Activated T-helper 2 cell treated with anti-CD3 and anti-CD28 coated beads, Interferon-gamma antibody, Interleukin-2, Interleukin-4, amounts not matched to agents 10 μg/mL and 5 μg/mL and 100 μg/mL, durations not matched to agents 14 hours and 24 hours and 36 hours (primary cell): ENCODE results near the gene TGIF1. TPM values are rescaled to one million over a fixed set of nuclear protein-coding genes. Genes with fewer than 3 reads are reported as not detected.
"Not testable (repeated sequence)": the region's sequence is repeated elsewhere in the genome, so short reads cannot be mapped to it uniquely, and the experiment has no call there.

Experiments used
- DNase-seq: peaks from one replicate; pipeline ENCODE4 v3.0.0; 2021; ENCODE audit warnings: low spot score
- H3K27ac Mint-ChIP-seq: one replicate; pipeline ENCODE4 v1.8.0; 2021; ENCODE audit warnings: mixed read lengths
- H3K27me3 Mint-ChIP-seq: one replicate; pipeline ENCODE4 v1.8.0; 2021; ENCODE audit warnings: low read depth, mixed read lengths
- H3K36me3 Mint-ChIP-seq: one replicate; pipeline ENCODE4 v1.8.0; 2021; ENCODE audit warnings: low read depth, mixed read lengths
- H3K4me1 Mint-ChIP-seq: one replicate; pipeline ENCODE4 v1.8.0; 2021; ENCODE audit warnings: low read depth, mixed read lengths
- H3K4me3 Mint-ChIP-seq: one replicate; pipeline ENCODE4 v1.8.0; 2021; ENCODE audit warnings: low read depth, mild to moderate bottlenecking, moderate library complexity, mixed read lengths
- H3K9me3 Mint-ChIP-seq: one replicate; pipeline ENCODE4 v1.8.0; 2021; ENCODE audit warnings: mixed read lengths
- intact Hi-C: fragments of 100-400 bp; cut with micrococcal nuclease; formaldehyde crosslinking; loops from one replicate; pipeline ENCODE4 v1.15.1; 2023
- total RNA-seq: library from RNA; stranded (reverse); gene quantifications from 2 replicates; pipeline ENCODE4 v1.2.3, GENCODE V29; 2022

TGIF1 gene
- 53.4 and 53.5 TPM in 2 replicates for total RNA-seq

- Mint-ChIP-seq H3K27me3 (no peaks in the 10 kb centered on the region), H3K9me3 (no peaks in the 10 kb centered on the region), H3K36me3 (peaks cover 36% of the 10 kb centered on the region), H3K4me3 (peak within 1 kb of the TSS; percentile 89), H3K4me1 (peaks cover 37% of the 10 kb centered on the region), H3K27ac (peak within 1 kb of the TSS; percentile 97)
- intact Hi-C loops, result loop anchor here (5.0 kb wide), 1 partner anchor 1847 kb away; the partner anchor contains the start of gene ZBTB14
- peak; percentile 50 for DNase-seq
Observed at GRCh38 chr18:3450012-3450798, at the start of gene TGIF1. TGIF1 (plus strand) TSS chr18:3450172; CDS start chr18:3450490, 318 bp downstream.

GRCh38 chr18:3400567-3401296 lies 49.2 kb upstream of the TGIF1 start:
- peaks cover 3% of the 10 kb centered on the region for H3K4me1 Mint-ChIP-seq
- no peak overlapping the region for H3K4me3 Mint-ChIP-seq
- H3K9me3 Mint-ChIP-seq, result no peaks in the 10 kb centered on the region
- no peaks in the 10 kb centered on the region for H3K27me3 Mint-ChIP-seq
- no peak for DNase-seq
- H3K27ac Mint-ChIP-seq, result no peak overlapping the region
- H3K36me3 Mint-ChIP-seq, result no peaks in the 10 kb centered on the region
- intact Hi-C loops, result no loop called here

GRCh38 chr18:3401669-3402620 lies 48.0 kb upstream of the TGIF1 start:
- no peak for DNase-seq
- peaks cover 3% of the 10 kb centered on the region for H3K4me1 Mint-ChIP-seq
- no peak overlapping the region for H3K4me3 Mint-ChIP-seq
- no peaks in the 10 kb centered on the region for H3K9me3 Mint-ChIP-seq
- H3K36me3 Mint-ChIP-seq, result no peaks in the 10 kb centered on the region
- H3K27me3 Mint-ChIP-seq, result no peaks in the 10 kb centered on the region
- intact Hi-C loops, result no loop called here
- H3K27ac Mint-ChIP-seq, result no peak overlapping the region

GRCh38 chr18:3402982-3403451 lies 47.0 kb upstream of the TGIF1 start:
- no peaks in the 10 kb centered on the region for H3K27me3 Mint-ChIP-seq

GRCh38 chr18:3405713-3406112 lies 44.3 kb upstream of the TGIF1 start:
- Mint-ChIP-seq H3K4me1 (peaks cover 3% of the 10 kb centered on the region), H3K9me3 (no peaks in the 10 kb centered on the region), H3K4me3 (no peak overlapping the region), H3K36me3 (no peaks in the 10 kb centered on the region), H3K27ac (no peak overlapping the region), H3K27me3 (no peaks in the 10 kb centered on the region)
- intact Hi-C loops, result no loop called here
- no peak for DNase-seq

More at GRCh38 chr18:3402982-3403451, 47.0 kb upstream of the TGIF1 start:
- intact Hi-C loops, result no loop called here
- peaks cover 3% of the 10 kb centered on the region for H3K4me1 Mint-ChIP-seq
- no peak overlapping the region for H3K27ac Mint-ChIP-seq
- no peaks in the 10 kb centered on the region for H3K36me3 Mint-ChIP-seq
- H3K4me3 Mint-ChIP-seq, result no peak overlapping the region
- H3K9me3 Mint-ChIP-seq, result no peaks in the 10 kb centered on the region
- no peak for DNase-seq

- intact Hi-C loops, result no loop called here
- Mint-ChIP-seq H3K4me1 (peaks cover 13% of the 10 kb centered on the region), H3K27ac (no peak overlapping the region)
Observed at GRCh38 chr18:3408107-3408506, 41.9 kb upstream of the TGIF1 start.

GRCh38 chr18:3409811-3410210 lies 40.2 kb upstream of the TGIF1 start:
- no peak for DNase-seq
- Mint-ChIP-seq H3K4me3 (no peak overlapping the region), H3K27me3 (peaks cover 3% of the 10 kb centered on the region), H3K4me1 (peaks cover 13% of the 10 kb centered on the region), H3K27ac (no peak overlapping the region), H3K36me3 (no peaks in the 10 kb centered on the region), H3K9me3 (no peaks in the 10 kb centered on the region)
- intact Hi-C loops, result loop anchor here (2.0 kb wide), 1 partner anchor 63 kb away; no protein-coding TSS in a partner anchor

More at GRCh38 chr18:3408107-3408506, 41.9 kb upstream of the TGIF1 start:
- H3K36me3 Mint-ChIP-seq, result no peaks in the 10 kb centered on the region
- no peaks in the 10 kb centered on the region for H3K9me3 Mint-ChIP-seq
- no peak overlapping the region for H3K4me3 Mint-ChIP-seq
- DNase-seq, result no peak
- peaks cover 3% of the 10 kb centered on the region for H3K27me3 Mint-ChIP-seq

- Mint-ChIP-seq H3K4me1 (peaks cover 13% of the 10 kb centered on the region), H3K9me3 (no peaks in the 10 kb centered on the region), H3K4me3 (no peak overlapping the region), H3K27me3 (peaks cover 3% of the 10 kb centered on the region), H3K36me3 (no peaks in the 10 kb centered on the region), H3K27ac (no peak overlapping the region)
- DNase-seq, result no peak
- intact Hi-C loops, result loop anchor here (2.0 kb wide), 1 partner anchor 63 kb away; no protein-coding TSS in a partner anchor
Observed at GRCh38 chr18:3410273-3410672, 39.7 kb upstream of the TGIF1 start.

GRCh38 chr18:3410876-3411275 lies 39.1 kb upstream of the TGIF1 start:
- intact Hi-C loops, result loop anchor here (2.0 kb wide), 1 partner anchor 62 kb away; no protein-coding TSS in a partner anchor
- H3K4me3 Mint-ChIP-seq, H3K36me3 Mint-ChIP-seq, H3K9me3 Mint-ChIP-seq, H3K27me3 Mint-ChIP-seq, H3K27ac Mint-ChIP-seq, DNase-seq: not testable (repeated sequence)
- peaks cover 13% of the 10 kb centered on the region for H3K4me1 Mint-ChIP-seq

- no peaks in the 10 kb centered on the region for H3K9me3 Mint-ChIP-seq
- H3K4me3 Mint-ChIP-seq, result no peak overlapping the region
- intact Hi-C loops, result loop anchor here (2.0 kb wide), 1 partner anchor 61 kb away; no protein-coding TSS in a partner anchor
- H3K27ac Mint-ChIP-seq, result no peak overlapping the region
- H3K36me3 Mint-ChIP-seq, result no peaks in the 10 kb centered on the region
- no peak for DNase-seq
- H3K4me1 Mint-ChIP-seq, result peaks cover 13% of the 10 kb centered on the region
- peaks cover 3% of the 10 kb centered on the region for H3K27me3 Mint-ChIP-seq
Observed at GRCh38 chr18:3411327-3411726, 38.6 kb upstream of the TGIF1 start.

- peaks cover 13% of the 10 kb centered on the region for H3K4me1 Mint-ChIP-seq
- no peaks in the 10 kb centered on the region for H3K36me3 Mint-ChIP-seq
- peak overlapping the region; percentile 13 for H3K4me3 Mint-ChIP-seq
- DNase-seq, result no peak
- H3K27me3 Mint-ChIP-seq, result peaks cover 3% of the 10 kb centered on the region
- intact Hi-C loops, result loop anchor here (1.0 to 2.0 kb wide), 2 partner anchors 61 to 72 kb away; no protein-coding TSS in a partner anchor
- no peaks in the 10 kb centered on the region for H3K9me3 Mint-ChIP-seq
- H3K27ac Mint-ChIP-seq, result no peak overlapping the region
Observed at GRCh38 chr18:3411854-3412268, 38.1 kb upstream of the TGIF1 start.

GRCh38 chr18:3412528-3412927 lies 37.4 kb upstream of the TGIF1 start:
- not testable (repeated sequence) for H3K4me3 Mint-ChIP-seq
- intact Hi-C loops, result loop anchor here (1.0 kb wide), 1 partner anchor 72 kb away; no protein-coding TSS in a partner anchor

More at GRCh38 chr18:3412528-3412927, 37.4 kb upstream of the TGIF1 start:
- not testable (repeated sequence) for H3K9me3 Mint-ChIP-seq, H3K27ac Mint-ChIP-seq, DNase-seq, H3K36me3 Mint-ChIP-seq, H3K27me3 Mint-ChIP-seq
- H3K4me1 Mint-ChIP-seq, result peaks cover 13% of the 10 kb centered on the region
